ENCODE data around the gene ILDR2.

Gene ILDR2

DNA sequence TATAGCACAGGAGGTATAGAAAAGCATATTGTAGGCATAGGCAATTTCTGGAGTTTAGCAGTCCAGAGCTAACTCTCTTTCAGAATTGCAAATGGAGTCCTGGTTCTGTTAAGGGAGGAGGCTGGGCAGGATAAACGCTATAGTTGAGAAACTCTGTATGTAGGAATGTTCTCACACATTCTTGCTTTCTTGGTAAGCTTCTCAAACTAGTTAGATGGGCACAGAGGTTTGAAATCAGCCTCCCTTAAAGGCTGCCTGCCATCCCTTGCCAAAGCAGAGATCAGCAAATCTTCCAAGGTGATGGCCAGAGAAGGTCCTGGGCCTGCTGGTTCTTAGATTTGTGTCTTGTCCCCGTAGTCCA is 56.4 kb downstream of the ILDR2 start:
- Histone ChIP-seq H3K9me3 (ENCODE audit: low read length) (no peaks in the 10 kb centered on the region), H2AFZ (ENCODE audit: low read length) (no peak overlapping the region), H3K4me1 (ENCODE audit: insufficient read depth, low read length, severe bottlenecking) (no peaks in the 10 kb centered on the region), H3K27ac (ENCODE audit: low read depth, low read length, poor library complexity, severe bottlenecking) (no peak overlapping the region), H3F3A (ENCODE audit: insufficient read depth, low read length) (no peaks in the 10 kb centered on the region), H3K4me2 (ENCODE audit: low read length) (no peak overlapping the region), H3K36me3 (ENCODE audit: insufficient read depth, low read length) (no peaks in the 10 kb centered on the region), H3K9ac (ENCODE audit: low read length) (no peak overlapping the region), H3K9me2 (ENCODE audit: low read depth, low read length) (no peaks in the 10 kb centered on the region), H4K20me1 (ENCODE audit: insufficient read depth, low read length) (no peaks in the 10 kb centered on the region), H3K27me3 (ENCODE audit: insufficient read depth, low read length) (0 out of 2 replicates have a peak, but pooled peaks cover 3% of the 10 kb centered on the region), H3K4me3 (ENCODE audit: low read depth, low read length, poor library complexity, severe bottlenecking) (no peak overlapping the region), H3K79me2 (ENCODE audit: insufficient read depth, low read length) (no peaks in the 10 kb centered on the region)
- TF ChIP-seq CTCF (IDR thresholded peaks at IDR 0.05; ENCODE audit: low read length) (no peak), EZH2 (IDR thresholded peaks at IDR 0.05; ENCODE audit: borderline replicate concordance, low read length) (no peak)

- Histone ChIP-seq H3K9me2 (ENCODE audit: low read depth, low read length) (no peaks in the 10 kb centered on the region), H4K20me1 (ENCODE audit: insufficient read depth, low read length) (no peaks in the 10 kb centered on the region), H3K9ac (ENCODE audit: low read length) (no peak overlapping the region), H3K9me3 (ENCODE audit: low read length) (no peaks in the 10 kb centered on the region), H2AFZ (ENCODE audit: low read length) (no peak overlapping the region), H3K36me3 (ENCODE audit: insufficient read depth, low read length) (no peaks in the 10 kb centered on the region), H3K79me2 (ENCODE audit: insufficient read depth, low read length) (no peaks in the 10 kb centered on the region), H3K27ac (ENCODE audit: low read depth, low read length, poor library complexity, severe bottlenecking) (no peak overlapping the region), H3F3A (ENCODE audit: insufficient read depth, low read length) (no peaks in the 10 kb centered on the region), H3K27me3 (ENCODE audit: insufficient read depth, low read length) (0 out of 2 replicates have a peak, but pooled peaks cover 3% of the 10 kb centered on the region), H3K4me1 (ENCODE audit: insufficient read depth, low read length, severe bottlenecking) (no peaks in the 10 kb centered on the region), H3K4me3 (ENCODE audit: low read depth, low read length, poor library complexity, severe bottlenecking) (no peak overlapping the region), H3K4me2 (ENCODE audit: low read length) (no peak overlapping the region)
- TF ChIP-seq CTCF (IDR thresholded peaks at IDR 0.05; ENCODE audit: low read length) (no peak), EZH2 (IDR thresholded peaks at IDR 0.05; ENCODE audit: borderline replicate concordance, low read length) (no peak)
Observed at GRCh38 chr1:166918088-166918955, 57.0 kb downstream of the ILDR2 start.

DNA sequence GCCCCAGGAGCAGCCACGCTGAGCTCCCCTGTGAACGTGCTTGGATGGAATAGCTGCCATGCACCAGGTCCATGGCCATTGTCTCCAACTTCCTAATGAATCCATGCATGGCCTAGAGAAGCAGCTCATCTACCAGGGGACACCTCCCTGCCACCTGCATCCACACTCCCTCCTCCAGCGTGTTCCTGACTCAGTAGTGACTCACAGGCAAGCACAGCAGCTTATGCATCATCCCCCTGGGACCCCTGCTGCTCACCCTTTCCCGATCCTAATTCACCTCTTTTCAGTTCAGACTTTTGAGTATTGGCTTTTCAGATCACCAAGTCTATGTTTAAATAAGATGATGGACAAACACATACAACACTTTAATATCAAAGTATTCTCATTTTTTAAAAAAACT is 59.4 kb downstream of the ILDR2 start:
- no peaks in the 10 kb centered on the region for H3K36me3 ChIP-seq (ENCODE audit: insufficient read depth, low read length)
- H3K79me2 ChIP-seq (ENCODE audit: insufficient read depth, low read length) = no peaks in the 10 kb centered on the region
- TF ChIP-seq EZH2 (IDR thresholded peaks at IDR 0.05; ENCODE audit: borderline replicate concordance, low read length) (no peak), CTCF (IDR thresholded peaks at IDR 0.05; ENCODE audit: low read length) (no peak)

More for the DNA sequence above, 59.4 kb downstream of the ILDR2 start:
- Histone ChIP-seq H3K4me1 (ENCODE audit: insufficient read depth, low read length, severe bottlenecking) (no peaks in the 10 kb centered on the region), H3K4me3 (ENCODE audit: low read depth, low read length, poor library complexity, severe bottlenecking) (no peak overlapping the region), H3K9me2 (ENCODE audit: low read depth, low read length) (no peaks in the 10 kb centered on the region), H3K9ac (ENCODE audit: low read length) (no peak overlapping the region), H2AFZ (ENCODE audit: low read length) (no peak overlapping the region), H3K4me2 (ENCODE audit: low read length) (no peak overlapping the region), H3K27me3 (ENCODE audit: insufficient read depth, low read length) (0 out of 2 replicates have a peak, but pooled peaks cover 3% of the 10 kb centered on the region), H3F3A (ENCODE audit: insufficient read depth, low read length) (no peaks in the 10 kb centered on the region), H4K20me1 (ENCODE audit: insufficient read depth, low read length) (no peaks in the 10 kb centered on the region), H3K9me3 (ENCODE audit: low read length) (peaks cover 7% of the 10 kb centered on the region; the same call in 1 of the 2 replicates), H3K27ac (ENCODE audit: low read depth, low read length, poor library complexity, severe bottlenecking) (no peak overlapping the region)
